ENCODE measurements around the gene C11orf98.
A peak's percentile ranks its signal among the peaks of the same experiment; 100 is the strongest.
"Not testable (repeated sequence)": the region's sequence is repeated elsewhere in the genome, so short reads cannot be mapped to it uniquely, and the experiment has no call there.

The C11orf98 gene

DNA sequence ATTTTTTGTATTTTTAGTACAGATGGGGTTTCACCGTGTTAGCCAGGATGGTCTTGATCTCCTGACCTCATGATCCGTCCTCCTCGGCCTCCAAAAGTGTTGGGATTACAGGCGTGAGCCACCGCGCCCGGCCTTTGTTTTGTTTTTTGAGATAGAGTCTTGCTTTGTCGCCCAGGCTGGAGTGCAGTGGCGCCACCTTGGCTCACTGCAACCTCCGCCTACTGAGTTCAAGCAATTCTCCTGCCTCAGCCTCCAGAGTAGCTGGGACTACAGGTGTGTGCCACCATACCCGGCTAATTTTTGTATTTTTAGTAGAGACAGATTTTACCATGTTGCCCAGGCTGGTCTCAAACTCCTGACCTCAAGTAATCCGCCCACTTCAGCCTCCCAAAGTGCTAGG is 14.7 kb downstream of the C11orf98 start:
- H3K4me1 ChIP-seq (ENCODE audit: control insufficient read depth, insufficient read depth, low read length); H3K36me3 ChIP-seq (ENCODE audit: control insufficient read depth, insufficient read depth, low read length); H3K9me3 ChIP-seq (ENCODE audit: control insufficient read depth, low read length); H3K27ac ChIP-seq (ENCODE audit: insufficient read depth, low read depth, low read length, poor library complexity, severe bottlenecking); H3K27me3 ChIP-seq (ENCODE audit: control insufficient read depth, insufficient read depth, low read length, poor library complexity, severe bottlenecking); H3K4me3 ChIP-seq (ENCODE audit: insufficient read depth, low read depth, low read length): not testable (repeated sequence)
- 91 to 96% methylated on average over 12 of the region's 12 CpGs for WGBS, 2 experiments

DNA sequence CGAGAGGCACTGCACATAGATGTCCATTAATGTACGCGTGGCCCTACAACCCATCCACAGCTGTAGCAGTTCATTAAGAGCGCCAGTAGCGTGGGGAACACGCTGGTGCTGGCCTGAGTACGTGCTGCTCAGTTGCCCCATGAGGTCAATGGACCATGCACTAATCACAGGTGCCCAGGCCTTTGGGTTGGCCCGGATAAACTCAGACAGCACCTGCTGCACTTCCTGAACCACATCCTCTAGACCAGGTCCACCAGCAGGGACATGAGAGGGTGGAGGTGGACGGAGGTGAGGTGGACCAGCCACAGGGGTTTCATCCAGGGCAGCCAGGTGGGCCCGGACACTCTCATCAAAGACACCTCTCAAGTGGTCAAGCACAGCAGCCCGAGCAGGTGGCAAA is 15.5 kb downstream of the C11orf98 start:
- peaks cover 12% of the 10 kb centered on the region for H3K36me3 ChIP-seq (ENCODE audit: control insufficient read depth, insufficient read depth, low read length)
- no peaks in the 10 kb centered on the region for H3K9me3 ChIP-seq (ENCODE audit: control insufficient read depth, low read length)
- 96% methylated on average over 11 of the region's 11 CpGs for WGBS, 2 experiments
- no peaks in the 10 kb centered on the region for H3K27me3 ChIP-seq (ENCODE audit: control insufficient read depth, insufficient read depth, low read length, poor library complexity, severe bottlenecking)
- H3K4me3 ChIP-seq (ENCODE audit: insufficient read depth, low read depth, low read length): no peak overlapping the region
- H3K27ac ChIP-seq (ENCODE audit: insufficient read depth, low read depth, low read length, poor library complexity, severe bottlenecking): no peak overlapping the region
- no peaks in the 10 kb centered on the region for H3K4me1 ChIP-seq (ENCODE audit: control insufficient read depth, insufficient read depth, low read length)

DNA sequence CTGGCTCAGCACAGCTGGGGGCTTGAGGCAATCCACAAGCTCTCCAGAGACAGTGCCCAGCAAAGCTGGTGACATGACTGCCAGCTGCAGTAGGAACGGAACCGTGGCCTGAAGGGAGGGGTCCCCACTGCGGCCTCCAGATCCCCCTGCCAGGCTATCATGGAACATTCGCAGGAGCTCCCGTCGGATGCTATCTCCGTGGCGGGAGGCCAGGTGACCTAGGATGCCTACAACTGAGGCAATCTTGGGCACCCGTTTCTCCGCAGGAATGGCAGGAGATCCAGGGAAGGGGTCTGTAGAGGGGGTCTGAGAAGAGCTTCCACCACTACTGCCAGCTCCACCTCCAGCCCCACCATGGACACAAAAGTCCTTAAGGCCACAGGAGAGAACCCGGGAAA is 16.0 kb downstream of the C11orf98 start:
- H3K4me3 ChIP-seq (ENCODE audit: insufficient read depth, low read depth, low read length): no peak overlapping the region
- H3K9me3 ChIP-seq (ENCODE audit: control insufficient read depth, low read length): no peaks in the 10 kb centered on the region
- WGBS, 2 experiments: 94 to 96% methylated on average over 9 to 11 of the region's 11 CpGs
- no peaks in the 10 kb centered on the region for H3K27me3 ChIP-seq (ENCODE audit: control insufficient read depth, insufficient read depth, low read length, poor library complexity, severe bottlenecking)
- no peaks in the 10 kb centered on the region for H3K4me1 ChIP-seq (ENCODE audit: control insufficient read depth, insufficient read depth, low read length)
- no peak overlapping the region for H3K27ac ChIP-seq (ENCODE audit: insufficient read depth, low read depth, low read length, poor library complexity, severe bottlenecking)
- peaks cover 17% of the 10 kb centered on the region for H3K36me3 ChIP-seq (ENCODE audit: control insufficient read depth, insufficient read depth, low read length)

DNA sequence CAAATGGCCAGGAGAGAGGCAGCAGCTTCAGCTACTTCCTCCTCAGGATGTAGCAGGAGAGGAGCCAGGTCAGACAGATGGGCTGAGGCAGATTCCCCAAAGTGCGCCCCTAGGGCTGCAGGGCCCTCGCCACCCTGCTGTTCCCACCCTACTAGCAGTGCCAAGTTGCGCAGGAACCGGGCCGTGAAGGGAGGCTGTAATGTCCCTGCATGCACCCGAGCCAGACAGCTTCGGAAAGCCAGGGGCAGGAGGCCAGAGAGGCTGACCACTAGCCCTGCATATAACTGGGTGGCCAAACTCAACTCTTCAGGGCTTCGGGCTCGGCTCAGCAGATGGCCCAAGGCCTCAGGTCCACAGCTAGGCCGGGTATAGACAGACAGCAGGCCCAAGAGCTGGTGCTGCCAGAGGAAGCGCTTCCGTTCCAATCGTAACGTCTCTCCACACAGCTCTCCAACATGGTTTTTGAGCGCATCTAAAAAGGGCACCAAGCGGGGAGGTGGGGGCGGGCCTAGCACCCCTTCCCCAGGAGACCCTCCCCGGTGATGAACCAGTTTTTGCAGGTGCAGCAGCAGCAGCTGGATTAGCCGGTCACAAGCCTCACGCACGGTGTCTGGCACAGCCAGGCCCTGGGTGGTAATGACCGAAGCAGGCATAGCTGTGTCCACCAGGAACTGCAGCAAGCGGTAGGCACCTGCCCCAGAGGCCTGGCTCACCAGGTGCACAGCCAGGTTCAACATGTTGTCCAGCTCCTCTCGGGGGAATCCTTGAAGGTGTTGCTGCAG is 16.6 kb downstream of the C11orf98 start:
- H3K4me1 ChIP-seq (ENCODE audit: control insufficient read depth, insufficient read depth, low read length): no peaks in the 10 kb centered on the region
- no peak overlapping the region for H3K27ac ChIP-seq (ENCODE audit: insufficient read depth, low read depth, low read length, poor library complexity, severe bottlenecking)
- H3K36me3 ChIP-seq (ENCODE audit: control insufficient read depth, insufficient read depth, low read length): peaks cover 17% of the 10 kb centered on the region
- H3K4me3 ChIP-seq (ENCODE audit: insufficient read depth, low read depth, low read length): no peak overlapping the region
- no peaks in the 10 kb centered on the region for H3K27me3 ChIP-seq (ENCODE audit: control insufficient read depth, insufficient read depth, low read length, poor library complexity, severe bottlenecking)
- WGBS, 2 experiments: 94% methylated on average over 24 of the region's 24 CpGs
- no peaks in the 10 kb centered on the region for H3K9me3 ChIP-seq (ENCODE audit: control insufficient read depth, low read length)

DNA sequence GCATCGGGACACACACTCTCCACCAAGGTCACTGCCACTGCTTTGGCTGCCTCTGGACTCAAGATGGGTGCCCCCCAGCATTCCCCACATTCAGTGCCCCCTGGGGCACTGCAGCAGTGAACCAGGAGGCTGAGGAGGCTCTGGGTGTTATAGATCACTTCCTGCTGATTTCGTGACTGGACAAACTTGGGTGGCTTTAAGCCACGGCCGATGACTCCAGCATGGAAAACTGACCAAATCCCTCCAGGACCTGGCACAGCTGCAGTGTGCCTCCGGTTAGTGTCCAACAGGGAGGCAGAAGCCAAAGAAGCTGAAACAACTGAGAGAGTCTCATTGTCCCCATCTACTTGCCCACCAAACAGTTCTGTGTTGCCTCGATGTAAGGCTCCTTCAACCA is 17.4 kb downstream of the C11orf98 start:
- H3K4me3 ChIP-seq (ENCODE audit: insufficient read depth, low read depth, low read length): no peak overlapping the region
- H3K9me3 ChIP-seq (ENCODE audit: control insufficient read depth, low read length): no peaks in the 10 kb centered on the region
- H3K36me3 ChIP-seq (ENCODE audit: control insufficient read depth, insufficient read depth, low read length): peaks cover 17% of the 10 kb centered on the region
- no peak overlapping the region for H3K27ac ChIP-seq (ENCODE audit: insufficient read depth, low read depth, low read length, poor library complexity, severe bottlenecking)
- H3K27me3 ChIP-seq (ENCODE audit: control insufficient read depth, insufficient read depth, low read length, poor library complexity, severe bottlenecking): no peaks in the 10 kb centered on the region
- H3K4me1 ChIP-seq (ENCODE audit: control insufficient read depth, insufficient read depth, low read length): no peaks in the 10 kb centered on the region
- WGBS, 2 experiments: 95 to 96% methylated on average over 6 of the region's 6 CpGs

DNA sequence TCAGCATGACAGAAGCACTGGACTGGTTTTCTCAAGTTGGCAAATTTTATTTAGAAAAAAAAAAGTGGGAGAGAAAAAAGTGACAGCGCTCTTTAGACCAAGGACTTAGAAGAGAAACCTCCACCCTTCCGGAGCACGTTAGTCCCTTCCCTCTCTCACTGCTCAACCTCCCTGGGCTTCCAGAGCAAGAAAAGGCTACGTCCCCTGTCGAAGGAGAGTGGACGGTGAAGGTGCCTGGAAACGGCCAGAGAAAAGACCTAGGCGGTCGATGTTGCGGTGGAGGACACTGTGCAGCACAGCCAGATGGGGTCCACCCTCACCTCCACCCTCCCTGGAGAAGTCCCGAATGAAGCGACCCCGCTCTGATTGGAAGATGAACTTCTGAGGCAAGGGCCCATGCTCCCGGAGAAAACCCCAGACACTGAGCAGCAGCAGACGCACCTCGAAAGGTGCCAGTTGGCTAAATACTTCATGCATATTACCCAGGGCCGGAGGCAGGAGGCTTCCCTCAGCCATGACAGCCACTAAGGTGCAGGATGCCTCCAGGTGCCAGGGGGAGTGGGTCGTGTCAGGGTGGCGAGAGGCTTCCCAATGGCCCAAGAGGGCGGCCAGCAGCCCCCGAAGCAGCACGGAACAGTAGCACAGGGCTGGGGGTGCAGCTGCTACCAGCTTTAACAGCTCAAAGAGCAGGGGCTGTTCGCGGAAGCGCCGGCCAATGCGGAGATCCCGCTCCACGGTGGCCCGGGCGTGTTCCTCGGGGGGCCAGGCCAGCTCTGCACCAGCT is 18.0 kb downstream of the C11orf98 start:
- no peak overlapping the region for H3K4me3 ChIP-seq (ENCODE audit: insufficient read depth, low read depth, low read length)
- H3K27me3 ChIP-seq (ENCODE audit: control insufficient read depth, insufficient read depth, low read length, poor library complexity, severe bottlenecking): no peaks in the 10 kb centered on the region
- peaks cover 17% of the 10 kb centered on the region for H3K36me3 ChIP-seq (ENCODE audit: control insufficient read depth, insufficient read depth, low read length)
- no peaks in the 10 kb centered on the region for H3K4me1 ChIP-seq (ENCODE audit: control insufficient read depth, insufficient read depth, low read length)
- 79 to 81% methylated on average over 32 of the region's 32 CpGs for WGBS, 2 experiments
- H3K27ac ChIP-seq (ENCODE audit: insufficient read depth, low read depth, low read length, poor library complexity, severe bottlenecking): no peak overlapping the region
- H3K9me3 ChIP-seq (ENCODE audit: control insufficient read depth, low read length): no peaks in the 10 kb centered on the region

DNA sequence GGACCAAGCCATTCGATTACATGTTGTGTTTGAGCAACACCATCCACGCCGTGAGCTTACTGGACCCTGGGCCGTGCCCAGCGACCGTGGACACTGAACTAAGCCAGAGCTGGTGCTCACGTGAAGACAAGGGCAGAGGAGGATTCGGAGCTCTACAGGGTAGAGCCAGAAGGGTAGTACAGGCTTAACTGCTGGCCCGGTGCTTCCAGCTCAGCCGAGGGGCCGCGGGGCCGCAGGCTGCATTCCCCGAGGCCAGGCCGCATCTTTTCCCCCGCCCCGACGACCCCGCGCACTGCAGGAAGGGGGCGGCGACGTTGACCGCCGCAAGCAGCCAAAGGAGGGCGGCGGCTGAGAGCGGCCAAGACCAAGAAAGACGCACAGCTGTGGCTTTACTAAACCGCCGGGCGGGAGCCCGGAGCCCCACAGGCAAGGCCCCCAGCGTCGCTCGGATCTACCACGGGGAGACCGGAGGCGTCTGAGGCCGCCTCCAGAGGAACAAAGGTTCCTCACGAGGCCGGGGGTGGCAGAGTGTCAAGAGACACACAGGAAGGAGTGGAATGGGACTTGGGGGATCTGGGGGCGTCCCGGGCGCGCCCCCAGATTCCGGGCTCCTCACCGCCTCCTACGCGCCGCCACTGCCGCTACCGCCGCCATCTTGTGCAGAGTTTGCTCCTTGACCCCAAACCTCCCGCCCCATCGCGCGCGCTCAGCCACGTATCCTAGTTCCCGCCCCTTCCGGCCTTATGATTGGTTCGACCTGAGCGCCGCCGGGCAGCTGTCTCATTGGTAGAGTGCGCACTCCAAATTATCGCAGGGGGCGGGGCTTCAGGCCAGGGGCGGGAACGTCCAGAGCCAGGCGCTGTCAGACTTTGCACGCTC is 18.8 kb downstream of the C11orf98 start, which contains the start of gene GANAB:
Gene GANAB (minus strand): TSS at position 668 of the 879 bp plus-strand sequence. CDS start 14 bp downstream, at position 654.
- H3K27me3 ChIP-seq (ENCODE audit: control insufficient read depth, insufficient read depth, low read length, poor library complexity, severe bottlenecking): no peaks in the 10 kb centered on the region
- no peaks in the 10 kb centered on the region for H3K9me3 ChIP-seq (ENCODE audit: control insufficient read depth, low read length)
- WGBS, 2 experiments: 0 to 1% methylated on average over 73 of the region's 73 CpGs
- H3K36me3 ChIP-seq (ENCODE audit: control insufficient read depth, insufficient read depth, low read length): peaks cover 17% of the 10 kb centered on the region
- H3K27ac ChIP-seq (ENCODE audit: insufficient read depth, low read depth, low read length, poor library complexity, severe bottlenecking): peak within 1 kb of the TSS; percentile 91
- no peaks in the 10 kb centered on the region for H3K4me1 ChIP-seq (ENCODE audit: control insufficient read depth, insufficient read depth, low read length)
- H3K4me3 ChIP-seq (ENCODE audit: insufficient read depth, low read depth, low read length): peak within 1 kb of the TSS; percentile 87

DNA sequence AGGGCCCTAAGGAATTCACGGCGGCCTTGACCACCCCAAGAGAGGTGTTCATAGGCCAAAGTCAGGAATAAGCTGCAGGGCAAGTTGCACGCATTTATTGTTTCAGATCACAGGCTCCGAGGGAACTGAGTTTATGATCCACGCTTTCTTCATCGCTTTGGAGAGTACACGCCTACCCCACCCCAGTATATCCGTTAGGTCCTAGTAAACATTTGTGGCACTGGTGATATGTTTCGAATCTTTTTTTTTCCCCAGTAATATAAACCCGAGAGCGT is 19.4 kb downstream of the C11orf98 start:
- no peaks in the 10 kb centered on the region for H3K4me1 ChIP-seq (ENCODE audit: control insufficient read depth, insufficient read depth, low read length)
- H3K27ac ChIP-seq (ENCODE audit: insufficient read depth, low read depth, low read length, poor library complexity, severe bottlenecking): peak overlapping the region; percentile 91
- WGBS, 2 experiments: 37 to 42% methylated on average over 11 of the region's 11 CpGs
- no peaks in the 10 kb centered on the region for H3K27me3 ChIP-seq (ENCODE audit: control insufficient read depth, insufficient read depth, low read length, poor library complexity, severe bottlenecking)
- no peaks in the 10 kb centered on the region for H3K9me3 ChIP-seq (ENCODE audit: control insufficient read depth, low read length)
- H3K4me3 ChIP-seq (ENCODE audit: insufficient read depth, low read depth, low read length): peak overlapping the region; percentile 87
- H3K36me3 ChIP-seq (ENCODE audit: control insufficient read depth, insufficient read depth, low read length): peaks cover 17% of the 10 kb centered on the region

DNA sequence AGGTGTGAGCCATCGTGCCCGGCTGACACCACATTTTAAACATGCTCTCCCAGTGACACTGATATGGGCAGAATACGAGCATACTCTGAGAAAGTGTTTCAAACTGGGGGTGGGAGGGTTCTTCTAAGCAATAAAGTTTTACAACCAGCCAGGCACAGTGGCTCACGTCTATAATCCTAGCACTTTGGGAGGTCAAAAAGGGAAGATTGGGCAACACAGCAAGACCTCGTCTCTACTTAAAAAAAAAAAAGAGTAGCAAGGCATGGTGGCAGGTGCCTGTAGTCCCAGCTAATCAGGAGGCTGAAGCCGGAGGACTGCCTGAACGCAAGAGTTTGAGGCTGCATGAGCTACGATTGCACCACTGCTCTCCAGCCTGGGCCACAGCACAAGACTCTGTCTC is 20.8 kb downstream of the C11orf98 start:
- Histone ChIP-seq H3K36me3 (ENCODE audit: control insufficient read depth, insufficient read depth, low read length) (peaks cover 11% of the 10 kb centered on the region), H3K9me3 (ENCODE audit: control insufficient read depth, low read length) (no peaks in the 10 kb centered on the region), H3K27me3 (ENCODE audit: control insufficient read depth, insufficient read depth, low read length, poor library complexity, severe bottlenecking) (no peaks in the 10 kb centered on the region), H3K4me3 (ENCODE audit: insufficient read depth, low read depth, low read length) (no peak overlapping the region), H3K4me1 (ENCODE audit: control insufficient read depth, insufficient read depth, low read length) (no peaks in the 10 kb centered on the region), H3K27ac (ENCODE audit: insufficient read depth, low read depth, low read length, poor library complexity, severe bottlenecking) (no peak overlapping the region)
- WGBS, 2 experiments: 94 to 96% methylated on average over 8 of the region's 8 CpGs

DNA sequence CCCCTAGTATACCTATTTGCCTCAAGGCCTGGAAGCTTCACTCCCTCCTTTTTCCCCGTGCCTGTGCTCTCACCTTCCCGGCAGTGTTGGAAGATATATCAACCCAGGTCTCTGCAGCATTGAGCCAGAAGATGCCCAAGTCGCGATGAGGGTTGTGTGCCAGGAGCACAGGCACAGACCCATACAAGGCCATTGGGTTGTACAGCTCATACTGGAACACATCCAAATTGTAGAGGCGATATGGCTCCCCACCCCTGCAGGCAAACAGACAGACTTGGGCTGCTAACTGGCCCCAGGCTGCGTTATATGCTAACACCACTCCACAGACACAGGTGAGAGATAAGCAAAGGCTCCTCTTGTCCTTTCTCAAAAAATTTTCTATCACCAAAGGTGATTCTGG is 32.5 kb downstream of the C11orf98 start:
- Histone ChIP-seq H3K4me1 (ENCODE audit: control insufficient read depth, insufficient read depth, low read length) (no peaks in the 10 kb centered on the region), H3K27ac (ENCODE audit: insufficient read depth, low read depth, low read length, poor library complexity, severe bottlenecking) (no peak overlapping the region), H3K27me3 (ENCODE audit: control insufficient read depth, insufficient read depth, low read length, poor library complexity, severe bottlenecking) (no peaks in the 10 kb centered on the region), H3K9me3 (ENCODE audit: control insufficient read depth, low read length) (no peaks in the 10 kb centered on the region), H3K4me3 (ENCODE audit: insufficient read depth, low read depth, low read length) (no peak overlapping the region), H3K36me3 (ENCODE audit: control insufficient read depth, insufficient read depth, low read length) (peaks cover 79% of the 10 kb centered on the region)
- 95 to 96% methylated on average over 6 of the region's 6 CpGs for WGBS, 2 experiments

Data from ectodermal cell (in vitro differentiated cells).